ENCODE measurements around the gene WDR36.

DNA sequence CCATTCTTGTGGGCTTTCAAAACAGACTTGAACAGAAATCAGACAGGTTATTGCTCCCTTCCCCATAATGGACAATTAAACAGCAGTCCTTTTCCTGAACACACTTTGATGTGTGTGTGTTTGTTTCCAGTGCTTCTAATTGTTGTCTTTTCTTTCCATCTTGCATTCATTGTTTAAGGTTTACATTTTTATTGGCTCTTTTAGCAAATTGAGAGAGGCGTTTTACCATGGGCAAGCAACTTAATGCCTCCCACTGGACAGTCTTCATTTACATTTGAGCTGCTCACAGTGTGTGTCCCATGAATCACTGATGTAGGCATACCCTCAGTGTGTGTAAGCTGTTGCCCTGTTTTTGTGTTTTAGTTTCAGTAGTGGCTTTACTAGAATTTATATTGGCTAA is 25.0 kb downstream of the WDR36 start:
- TF ChIP-seq, protein P1, sequence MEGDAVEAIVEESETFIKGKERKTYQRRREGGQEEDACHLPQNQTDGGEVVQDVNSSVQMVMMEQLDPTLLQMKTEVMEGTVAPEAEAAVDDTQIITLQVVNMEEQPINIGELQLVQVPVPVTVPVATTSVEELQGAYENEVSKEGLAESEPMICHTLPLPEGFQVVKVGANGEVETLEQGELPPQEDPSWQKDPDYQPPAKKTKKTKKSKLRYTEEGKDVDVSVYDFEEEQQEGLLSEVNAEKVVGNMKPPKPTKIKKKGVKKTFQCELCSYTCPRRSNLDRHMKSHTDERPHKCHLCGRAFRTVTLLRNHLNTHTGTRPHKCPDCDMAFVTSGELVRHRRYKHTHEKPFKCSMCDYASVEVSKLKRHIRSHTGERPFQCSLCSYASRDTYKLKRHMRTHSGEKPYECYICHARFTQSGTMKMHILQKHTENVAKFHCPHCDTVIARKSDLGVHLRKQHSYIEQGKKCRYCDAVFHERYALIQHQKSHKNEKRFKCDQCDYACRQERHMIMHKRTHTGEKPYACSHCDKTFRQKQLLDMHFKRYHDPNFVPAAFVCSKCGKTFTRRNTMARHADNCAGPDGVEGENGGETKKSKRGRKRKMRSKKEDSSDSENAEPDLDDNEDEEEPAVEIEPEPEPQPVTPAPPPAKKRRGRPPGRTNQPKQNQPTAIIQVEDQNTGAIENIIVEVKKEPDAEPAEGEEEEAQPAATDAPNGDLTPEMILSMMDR (IDR thresholded peaks at IDR 0.05) = no peak
- no peak for TF ChIP-seq POLR2A (IDR thresholded peaks at IDR 0.05)

Measured in vagina (tissue), 2 donors.